HG03342 (cell line): Measurements from ENCODE around the gene NTSR1.

ENCODE experiments used
- ATAC-seq: cut with Tn5 transposase; IDR thresholded peaks from one replicate; pipeline ENCODE4 v1.9.1; 2021; ENCODE audit warnings: mild to moderate bottlenecking, moderate library complexity; ENCODE audit not compliant: unreplicated experiment

NTSR1 gene

DNA sequence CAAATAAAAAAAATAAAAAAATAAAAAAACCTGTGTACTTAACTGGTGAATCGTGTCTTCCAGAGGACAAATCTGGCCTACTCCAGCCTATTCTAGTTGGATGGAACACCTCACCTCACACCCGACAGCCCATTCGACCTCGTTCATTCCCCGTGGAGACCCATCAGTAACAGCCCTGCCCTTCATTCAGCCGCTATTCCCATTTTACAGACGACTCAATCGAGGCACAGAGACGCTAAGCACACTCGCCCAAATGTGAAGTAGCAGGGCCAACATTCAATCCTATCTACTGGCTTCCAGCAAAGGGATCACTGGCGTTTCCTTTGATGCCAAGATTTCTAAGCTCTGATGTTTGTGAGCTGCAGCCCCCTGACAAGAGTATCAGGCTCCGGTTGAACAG, 1.8 kb upstream of the NTSR1 start:
- no peak for ATAC-seq

DNA sequence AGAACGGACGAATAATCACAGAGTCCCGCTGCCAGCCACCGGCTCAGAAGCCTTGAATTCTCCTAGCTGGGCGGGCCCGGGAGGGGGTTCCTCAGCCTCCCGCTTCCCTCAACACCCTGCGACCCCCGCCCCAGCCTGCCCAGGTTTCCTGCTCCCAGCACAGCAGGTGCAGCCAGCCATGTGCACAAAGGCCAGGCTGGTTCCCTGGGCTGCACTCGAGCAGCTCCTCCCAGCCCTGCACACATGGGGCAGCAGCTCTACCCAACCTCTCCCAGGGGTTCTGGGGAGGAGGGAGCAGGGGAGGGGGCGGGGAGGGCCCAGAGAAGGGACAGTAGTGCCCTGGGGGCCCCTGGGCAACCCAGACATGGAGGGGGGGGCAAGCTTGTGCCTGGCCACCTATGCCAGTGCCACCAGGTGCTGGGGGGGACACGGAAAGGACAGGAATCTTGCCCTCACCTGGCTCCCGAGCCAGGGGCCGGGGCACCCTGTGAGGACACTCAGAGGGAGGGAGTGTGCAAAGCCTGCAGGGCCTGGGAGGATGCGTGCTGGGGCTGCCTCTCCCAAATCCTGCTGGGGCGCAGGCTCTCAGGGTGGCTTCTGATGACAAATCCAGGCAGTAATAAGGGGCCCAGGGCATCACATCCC, 1.2 kb upstream of the NTSR1 start:
- no peak for ATAC-seq

DNA sequence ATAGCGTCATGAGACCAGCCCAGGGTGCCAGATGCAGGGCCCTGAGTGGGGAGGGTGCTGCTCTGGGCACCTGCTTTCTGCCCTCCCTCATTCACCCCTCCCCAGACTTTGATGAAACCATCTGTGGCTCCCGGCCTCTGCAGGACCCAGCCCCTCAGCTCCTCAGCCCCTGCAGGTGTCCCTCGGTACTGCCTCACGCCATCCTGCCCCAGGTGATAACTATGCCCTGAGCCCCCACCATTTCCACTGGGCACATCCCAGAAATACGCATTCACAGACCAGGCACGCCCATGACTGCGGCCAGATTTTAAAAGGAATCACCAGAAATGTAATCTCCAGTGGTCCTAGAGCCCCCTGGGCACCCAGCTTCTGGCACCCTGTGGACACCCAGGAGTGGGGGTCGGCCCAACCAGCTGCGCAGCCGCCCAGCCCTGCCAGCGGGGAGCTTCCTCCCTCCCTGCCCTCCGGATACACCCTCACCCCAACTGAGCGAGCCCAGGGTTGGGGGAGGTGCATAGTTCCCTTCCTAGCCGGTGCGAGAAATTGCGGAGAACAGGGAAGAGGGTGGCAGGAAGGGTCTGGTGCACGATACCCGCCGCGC, 615 bp upstream of the NTSR1 start:
- no peak for ATAC-seq

DNA sequence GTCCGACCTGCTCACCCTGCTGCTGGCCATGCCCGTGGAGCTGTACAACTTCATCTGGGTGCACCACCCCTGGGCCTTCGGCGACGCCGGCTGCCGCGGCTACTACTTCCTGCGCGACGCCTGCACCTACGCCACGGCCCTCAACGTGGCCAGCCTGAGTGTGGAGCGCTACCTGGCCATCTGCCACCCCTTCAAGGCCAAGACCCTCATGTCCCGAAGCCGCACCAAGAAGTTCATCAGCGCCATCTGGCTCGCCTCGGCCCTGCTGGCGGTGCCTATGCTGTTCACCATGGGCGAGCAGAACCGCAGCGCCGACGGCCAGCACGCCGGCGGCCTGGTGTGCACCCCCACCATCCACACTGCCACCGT, 885 bp downstream of the NTSR1 start:
- ATAC-seq, result no peak

DNA sequence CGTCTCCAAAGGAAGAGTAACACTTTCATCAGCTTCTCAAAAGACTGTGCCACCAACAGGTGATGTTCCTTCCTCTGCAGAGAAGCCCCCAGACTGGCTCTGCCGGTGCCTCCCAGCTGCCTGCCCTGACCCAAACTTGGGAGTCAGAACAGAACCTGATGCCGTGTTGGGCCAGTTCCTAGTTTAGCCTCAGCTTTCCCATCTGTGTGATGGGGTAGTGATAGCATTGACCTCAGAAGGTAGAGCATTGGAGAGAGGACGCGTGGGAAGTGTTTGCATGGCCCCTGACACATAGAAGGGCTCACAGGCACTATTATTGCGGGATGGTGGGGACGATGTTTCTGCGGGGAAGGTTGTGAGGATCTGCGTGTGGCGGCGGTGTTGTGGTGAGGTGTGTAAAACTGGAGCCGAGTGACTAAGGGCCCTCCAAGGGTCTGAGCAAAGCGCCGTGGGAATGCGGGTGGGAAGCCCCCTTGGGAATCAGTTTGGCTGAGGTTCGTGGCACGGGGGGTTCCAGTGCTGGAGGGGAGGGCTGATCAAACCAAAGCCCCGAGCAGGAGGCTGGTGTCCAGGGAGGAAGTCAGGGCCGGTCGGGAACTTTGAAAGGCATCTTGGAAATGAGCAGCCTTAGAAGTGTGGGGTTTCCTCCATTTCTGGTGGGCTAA, 1.7 kb downstream of the NTSR1 start:
- no peak for ATAC-seq

DNA sequence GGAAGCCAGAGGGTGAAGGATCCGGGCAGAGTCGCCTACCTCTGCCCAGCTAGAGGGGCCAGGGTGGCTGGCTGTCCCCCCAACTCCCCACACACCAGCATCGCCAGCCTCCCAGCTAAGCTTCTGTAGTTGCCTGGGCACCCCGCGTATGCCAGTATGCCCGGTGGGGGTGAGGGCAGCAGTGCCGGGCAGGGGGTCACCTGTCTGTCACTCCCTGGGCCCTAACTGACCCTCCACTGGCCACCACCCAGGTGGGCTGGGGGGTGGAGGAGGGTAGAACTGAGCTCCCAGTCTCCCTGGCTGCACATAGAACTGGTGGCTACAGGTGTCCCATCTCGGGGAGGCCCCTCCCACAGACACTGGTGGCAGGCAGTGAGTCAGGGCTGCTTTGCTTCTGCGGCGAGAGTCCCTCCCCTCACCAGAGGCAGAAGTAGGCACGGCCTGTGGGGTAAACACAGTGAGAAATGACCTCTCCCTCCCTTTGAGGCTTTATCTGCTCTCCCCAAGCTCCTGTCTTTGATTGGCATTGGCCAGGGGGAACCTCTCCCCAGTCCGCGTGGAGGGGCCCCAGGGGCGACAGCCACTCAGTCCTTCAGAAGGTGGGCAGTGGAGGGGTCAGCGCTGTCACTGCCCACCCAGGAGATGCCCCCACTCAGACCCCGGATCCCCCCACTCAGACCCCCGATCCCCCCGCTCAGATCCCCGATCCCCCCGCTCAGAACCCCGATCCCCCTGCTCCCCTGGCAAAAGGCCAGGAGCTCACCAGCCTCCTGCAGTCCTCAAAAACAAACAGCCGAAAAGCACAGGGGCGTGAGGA, 2.5 kb downstream of the NTSR1 start:
- ATAC-seq, result no peak

DNA sequence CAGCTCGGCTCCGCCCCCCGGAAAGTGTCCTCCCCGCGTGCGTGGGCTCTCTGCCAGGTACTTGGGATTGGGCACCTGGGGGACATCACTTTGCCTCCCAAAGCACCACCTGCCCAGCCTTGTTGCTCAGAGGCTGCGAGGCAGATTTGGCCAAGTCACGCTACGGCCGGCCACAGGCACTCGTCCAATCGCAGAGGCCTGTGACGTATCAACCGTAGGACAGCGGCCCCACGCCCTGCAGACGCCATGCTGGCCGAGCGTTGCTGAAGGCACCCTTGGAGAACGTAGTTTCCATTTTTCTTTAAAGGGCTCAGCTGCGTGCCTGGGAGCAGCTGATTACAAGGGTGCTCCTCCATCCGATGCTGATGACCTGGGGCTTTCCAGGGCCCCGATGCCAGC, 3.1 kb downstream of the NTSR1 start:
- no peak for ATAC-seq

DNA sequence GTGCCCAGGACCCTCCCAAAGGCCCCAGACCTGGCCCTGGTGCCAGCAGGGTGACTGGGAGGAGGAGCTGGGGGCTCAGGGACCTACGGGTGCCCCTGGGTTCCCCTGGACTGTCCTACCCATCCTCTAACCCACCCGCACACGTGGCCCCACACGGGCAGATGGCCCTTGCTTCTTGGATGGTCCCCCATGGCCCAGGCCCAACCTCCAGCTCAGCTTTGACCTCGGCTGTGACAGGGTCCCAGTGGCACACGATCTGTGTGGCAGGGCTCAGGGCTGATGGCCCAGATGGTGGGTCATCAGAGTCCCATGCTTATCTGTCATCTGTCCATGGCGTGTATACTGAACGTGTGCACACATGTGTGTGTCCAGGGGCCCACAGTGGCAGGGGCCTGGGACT, 4.0 kb downstream of the NTSR1 start:
- ATAC-seq, result no peak

DNA sequence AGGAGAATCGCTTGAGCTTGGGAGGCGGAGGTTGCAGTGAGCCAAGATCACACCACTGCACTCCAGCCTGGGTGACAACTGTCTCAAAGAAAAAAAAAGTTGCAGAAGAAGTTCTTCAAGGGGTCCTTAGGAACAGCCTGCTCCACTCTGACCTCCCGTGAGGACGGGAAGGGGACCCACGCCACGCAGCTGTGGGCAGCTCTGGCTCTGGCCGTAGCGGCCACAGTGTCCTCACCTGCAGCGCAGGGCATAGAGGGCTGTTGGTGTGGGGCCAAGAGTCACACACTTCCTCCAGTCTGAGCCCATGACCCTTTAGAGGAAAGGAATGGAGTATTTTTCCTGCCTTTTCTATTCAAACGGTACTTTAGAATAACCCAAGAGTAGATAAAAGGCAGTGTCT, 5.4 kb downstream of the NTSR1 start:
- ATAC-seq, result no peak

DNA sequence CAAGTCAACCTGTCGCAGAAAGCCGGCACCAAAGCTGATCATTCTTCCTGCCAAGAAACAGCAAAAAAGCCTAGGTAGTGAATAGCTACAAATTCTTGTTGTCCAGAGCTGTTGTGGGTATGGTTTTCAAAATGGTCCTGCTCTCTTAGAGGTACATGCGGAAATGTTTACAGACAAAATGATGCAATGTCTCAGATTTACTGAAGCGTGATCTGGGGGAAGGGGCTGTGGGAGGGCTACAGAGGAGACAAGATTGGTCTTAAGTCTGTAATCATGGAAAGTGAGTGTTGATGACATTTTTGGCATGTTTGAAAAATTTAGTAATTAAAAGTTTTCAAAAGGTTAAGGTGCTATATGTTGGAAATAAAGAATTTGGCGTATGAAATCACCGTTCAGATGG, 6.2 kb downstream of the NTSR1 start:
- no peak for ATAC-seq

DNA sequence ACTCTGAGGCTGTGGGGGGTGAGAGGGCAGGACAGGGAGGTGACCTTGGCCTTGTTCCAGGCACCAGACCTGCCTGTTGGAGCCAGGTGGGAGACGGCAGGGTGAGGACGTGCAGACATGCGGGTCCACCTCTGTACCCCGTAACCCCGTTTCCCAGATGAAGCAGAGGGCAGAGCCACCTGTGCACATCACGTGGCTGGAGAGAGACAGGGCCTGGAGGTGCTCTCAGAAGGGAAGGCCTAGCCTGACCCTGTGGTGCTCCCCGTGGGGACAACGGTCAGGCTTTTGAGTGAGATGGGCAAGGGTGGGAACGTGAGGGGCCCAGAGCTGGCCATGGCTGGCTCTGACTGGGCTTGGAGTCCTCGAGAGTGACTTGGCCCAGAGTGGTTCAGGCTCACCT, 6.6 kb downstream of the NTSR1 start:
- ATAC-seq, result no peak

DNA sequence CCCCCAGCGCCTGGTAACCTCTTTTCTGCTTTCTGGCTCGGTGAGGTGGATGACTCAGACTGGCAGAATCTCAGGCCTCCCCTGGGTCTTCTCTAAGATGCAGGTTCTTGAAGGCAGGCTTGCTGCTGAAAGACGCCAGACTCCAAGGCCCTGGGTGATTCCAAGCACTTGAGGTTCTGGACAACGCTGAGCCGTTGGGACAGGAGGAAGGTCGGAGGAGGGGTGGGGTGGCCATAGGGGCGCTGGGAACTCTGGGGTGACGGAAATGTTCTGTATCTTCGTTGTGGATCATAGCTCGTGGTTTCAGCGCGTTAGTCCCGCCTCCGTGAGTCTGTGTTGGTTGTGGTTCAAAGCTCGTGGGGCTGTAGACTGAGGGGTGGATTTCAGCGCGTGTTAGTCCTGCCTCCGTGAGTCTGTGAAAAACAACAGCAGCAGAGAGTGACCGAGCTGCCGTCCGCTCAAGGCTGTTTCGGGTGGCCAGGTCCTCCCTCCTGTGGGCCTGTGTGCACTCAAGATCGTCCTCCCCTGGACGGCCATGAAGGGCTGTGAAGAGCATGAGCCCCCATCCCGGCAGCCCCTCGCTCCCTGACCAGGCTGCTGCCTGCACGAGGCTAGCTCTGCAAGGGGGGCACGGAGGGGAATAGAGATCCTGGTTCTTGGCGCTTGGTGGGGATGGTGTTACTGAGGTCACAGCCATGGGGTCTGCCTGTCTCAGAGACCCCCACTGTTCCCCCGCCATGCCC, 7.7 kb downstream of the NTSR1 start:
- ATAC-seq, result no peak

DNA sequence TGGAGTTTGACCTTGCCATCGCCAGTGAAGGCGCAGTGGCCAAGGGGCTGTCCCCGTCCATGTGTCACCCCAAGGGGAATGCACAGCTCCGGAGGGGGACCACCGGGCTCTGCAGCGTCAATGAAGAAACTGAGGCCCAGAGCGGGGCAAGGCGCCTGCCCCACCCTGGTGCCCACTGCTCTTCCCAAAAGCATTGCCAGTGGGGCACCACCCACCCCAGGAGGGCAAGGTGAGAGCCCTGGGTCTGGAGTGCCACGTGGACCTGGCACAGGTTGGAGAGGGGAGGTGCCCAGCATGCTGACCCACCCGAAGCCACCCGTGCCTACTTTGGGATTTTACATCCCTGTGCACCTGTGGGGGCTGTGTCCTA, 8.3 kb downstream of the NTSR1 start:
- ATAC-seq, result no peak

DNA sequence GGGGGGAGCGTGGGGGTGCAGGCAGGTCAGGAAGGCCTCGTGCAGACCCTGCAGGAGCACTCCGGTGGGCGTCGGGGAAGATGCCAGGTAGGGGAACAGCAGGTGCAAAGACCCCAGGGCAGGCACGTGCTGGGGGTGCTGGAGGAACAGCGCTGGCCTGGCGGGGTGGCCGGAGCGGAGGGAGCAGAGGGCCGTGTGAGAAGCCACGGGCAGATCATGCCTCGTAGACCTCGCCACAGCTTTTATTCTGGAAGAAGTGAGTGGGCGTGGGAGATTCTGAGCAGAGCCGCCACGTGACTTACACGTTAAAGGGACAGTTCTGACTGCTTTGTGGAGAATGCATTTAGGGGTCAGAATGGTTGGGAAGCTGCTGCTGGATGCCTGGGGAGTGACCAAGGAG, 9.3 kb downstream of the NTSR1 start:
- ATAC-seq, result no peak

DNA sequence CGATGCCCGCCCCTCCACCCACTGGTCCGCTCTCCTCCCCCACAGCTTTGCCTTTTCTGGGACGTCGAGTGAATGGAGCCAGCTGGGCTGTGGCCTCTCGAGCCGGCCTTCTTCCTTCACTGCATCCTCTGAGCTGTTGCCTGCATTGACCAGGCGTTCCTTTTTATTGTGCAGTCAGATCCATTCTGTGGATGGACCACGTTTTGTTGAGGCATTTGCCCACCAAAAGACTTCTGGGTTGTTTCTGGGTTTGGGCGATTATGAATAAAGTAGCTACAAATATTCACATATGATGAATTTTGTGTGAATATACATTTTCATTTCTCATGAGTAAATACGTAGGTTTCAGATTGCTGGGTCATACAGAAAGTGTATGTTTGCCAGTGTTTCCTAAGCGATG, 9.9 kb downstream of the NTSR1 start:
- ATAC-seq, result no peak

DNA sequence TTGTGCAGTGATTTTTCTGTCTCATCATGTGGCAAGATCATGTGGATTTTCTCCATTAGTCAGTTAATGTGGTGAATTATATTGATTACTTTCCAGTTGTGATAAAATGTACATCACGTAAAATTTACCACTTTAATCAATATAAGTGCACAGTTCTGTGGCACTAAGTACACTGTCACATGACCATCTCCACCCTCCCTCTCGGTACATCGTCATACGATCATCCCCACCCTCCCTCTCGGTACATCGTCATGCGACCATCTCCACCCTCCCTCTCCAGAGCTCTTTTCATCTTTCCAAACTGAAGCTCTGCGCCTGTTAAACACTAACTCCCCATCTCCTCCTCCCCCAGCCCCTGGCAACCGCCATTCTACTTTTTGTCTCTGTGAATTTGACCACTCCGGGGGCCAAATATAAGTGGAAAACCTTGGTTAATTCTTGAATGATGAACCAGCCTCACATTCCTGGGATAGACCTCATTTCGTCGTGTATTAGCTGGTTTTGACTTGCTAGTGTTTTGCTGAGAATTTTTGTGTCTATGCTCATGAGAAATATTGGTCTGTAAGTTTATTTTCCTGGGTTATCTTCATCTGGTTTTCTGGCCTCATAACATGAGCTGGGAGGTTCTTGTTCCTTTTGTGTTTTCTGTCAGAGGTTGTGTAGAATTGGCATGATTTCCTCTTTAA, 10.8 kb downstream of the NTSR1 start:
- no peak for ATAC-seq

DNA sequence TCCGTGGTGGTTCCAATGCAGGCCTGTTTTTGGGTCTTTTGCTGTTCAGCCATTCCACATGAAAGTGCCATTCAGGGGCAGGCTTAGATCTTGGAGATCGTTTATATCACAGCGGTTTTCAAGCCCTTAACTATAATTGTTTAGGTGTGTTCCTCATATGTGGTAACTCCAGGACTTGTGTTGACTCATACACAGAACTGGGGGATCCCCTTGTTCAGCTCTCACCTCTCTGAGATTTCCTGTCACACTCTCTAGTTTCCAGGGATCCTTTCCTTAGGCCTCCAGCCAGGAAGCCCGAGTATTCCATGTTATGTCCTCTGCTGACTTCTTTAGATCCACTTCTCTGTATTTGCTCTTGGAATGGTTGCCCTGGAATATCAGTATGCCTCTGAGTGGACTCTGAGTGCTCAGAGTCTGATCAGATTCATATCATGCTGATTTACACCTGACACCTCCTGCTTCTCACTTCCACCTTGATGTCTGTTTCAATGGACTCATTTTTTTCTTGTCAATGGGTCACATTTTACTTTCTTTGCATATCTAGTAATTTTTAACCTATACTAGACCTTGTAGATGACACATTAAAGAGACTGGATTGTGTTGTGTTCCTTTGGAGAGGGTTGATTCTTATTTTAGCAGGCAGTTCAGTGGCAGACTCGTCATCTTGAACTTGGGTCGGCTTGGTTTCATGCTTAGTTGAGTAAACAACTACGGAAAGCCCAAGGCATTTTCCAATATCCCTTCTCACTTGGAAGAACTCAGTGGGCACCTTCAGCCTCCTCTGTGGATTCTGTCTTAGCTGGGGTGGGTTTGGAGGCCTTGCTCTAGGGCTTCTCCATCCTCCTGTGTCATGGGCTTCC, 13.1 kb downstream of the NTSR1 start:
- ATAC-seq, result no peak

DNA sequence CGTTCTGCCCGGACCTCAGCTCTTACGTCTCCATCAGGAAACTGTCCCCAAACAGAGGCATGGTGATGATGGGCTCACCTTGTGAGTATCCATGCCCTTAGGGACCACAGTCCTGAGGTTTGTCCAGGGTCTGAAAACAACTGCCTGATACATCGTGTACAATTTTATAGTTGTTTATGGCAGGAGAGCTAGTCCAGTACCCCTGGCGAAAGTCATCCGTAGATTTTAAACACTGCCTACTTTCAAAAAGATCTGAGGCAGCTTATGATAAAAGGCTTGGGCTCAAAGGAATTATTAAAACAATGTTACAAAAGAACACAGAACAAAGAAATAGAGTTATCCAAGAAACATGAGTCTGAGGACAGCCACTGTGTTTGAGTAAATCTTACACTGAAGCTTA, 14.0 kb downstream of the NTSR1 start:
- no peak for ATAC-seq

DNA sequence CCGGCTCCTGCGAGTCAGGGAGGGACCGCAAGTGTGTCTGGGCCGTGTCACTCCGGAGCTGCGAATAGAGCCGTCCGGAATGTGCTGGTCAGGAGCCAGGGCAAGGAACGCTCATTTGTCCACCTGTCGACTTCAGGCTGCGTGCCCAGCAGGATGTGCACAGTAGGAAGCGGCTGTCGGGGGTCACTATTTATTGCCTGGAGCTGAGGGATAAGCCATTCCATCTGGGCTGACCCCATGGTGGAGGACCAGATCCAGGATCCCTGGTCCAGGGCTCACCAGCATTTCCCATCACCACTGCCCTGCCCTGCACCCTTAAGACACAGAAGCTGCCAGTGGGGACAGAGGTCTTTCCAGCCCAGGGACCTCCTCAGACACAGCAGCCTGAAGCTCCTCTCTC, 14.7 kb downstream of the NTSR1 start:
- no peak for ATAC-seq
